ENCODE data around the gene SEZ6L2. TPM values are rescaled to one million over a fixed set of nuclear protein-coding genes. Genes with fewer than 3 reads are reported as not detected.
A peak's percentile ranks its signal among the peaks of the same experiment; 100 is the strongest.

Gene SEZ6L2
- total and polyA plus RNA-seq, 2 of the 8 experiments (the other 6 are each of a cell fraction or from before 2014, with no cell fraction given) = 43.5 to 47.7 TPM

- Histone ChIP-seq H4K5ac (ENCODE audit: insufficient read length, low read depth, low read length) (no peak overlapping the region), H4K20me1 (replicated peaks in 1 of 2; ENCODE audit: control insufficient read depth in 1 of 2, insufficient read depth in 2 of 2, low read length in 2 of 2) (peaks cover 0 to 5% of the 10 kb centered on the region in 2 experiments), H3K23ac (ENCODE audit: insufficient read length) (no peak overlapping the region), H2AK5ac (ENCODE audit: low read depth, low read length) (no peak overlapping the region), H4K91ac (replicated peaks; ENCODE audit: insufficient read length, low read length) (no peak overlapping the region), H2BK20ac (ENCODE audit: low read length) (no peak overlapping the region), H3K27me3 (replicated peaks in 1 of 4; ENCODE audit: control insufficient read depth in 3 of 4, extremely low read depth in 1 of 4, insufficient read depth in 3 of 4, low read length in 3 of 4) (no peaks in the 10 kb centered on the region), H3K27ac (ENCODE audit: low read depth, low read length) (no peak overlapping the region), H2BK12ac (ENCODE audit: low read depth, low read length) (no peak overlapping the region; the same call in 1 of the 2 replicates), H3K4me2 (ENCODE audit: insufficient read depth in 1 of 2, low read depth in 2 of 2, low read length in 2 of 2) (no peak overlapping the region), H2BK5ac (ENCODE audit: low read depth, low read length) (no peak overlapping the region), H3K79me2 (ENCODE audit: control insufficient read depth in 1 of 2, insufficient read depth in 2 of 2, low read length in 2 of 2) (no peaks in the 10 kb centered on the region), H2BK15ac (ENCODE audit: low read length) (no peak overlapping the region), H2AFZ (ENCODE audit: low read length) (no peak overlapping the region), H3K23me2 (ENCODE audit: low read depth, low read length) (no peaks in the 10 kb centered on the region), H3K14ac (ENCODE audit: insufficient read length) (no peak overlapping the region), H3K56ac (replicated peaks; ENCODE audit: insufficient read length, low read depth, low read length) (no peak overlapping the region), H3K36me3 (ENCODE audit: control insufficient read depth in 2 of 4, insufficient read depth in 4 of 4, low read length in 3 of 4) (no peaks in the 10 kb centered on the region; a peak in 2 of 8 replicates), H3K4me3 (ENCODE audit: extremely low read depth in 1 of 4, insufficient read depth in 2 of 4, low read depth in 3 of 4, low read length in 4 of 4) (no peak overlapping the region), H4K8ac (ENCODE audit: extremely low read depth, insufficient read depth, low read length) (peak overlapping the region; percentile 86), H2BK120ac (replicated peaks; ENCODE audit: low read depth, low read length) (no peak overlapping the region), H3K4me1 (replicated peaks in 1 of 4; ENCODE audit: control insufficient read depth in 3 of 4, insufficient read depth in 4 of 4, low read length in 3 of 4) (peaks cover 0 to 6% (median 2%) of the 10 kb centered on the region in 4 experiments; a peak in 3 of 7 replicates), H3K9ac (replicated peaks in 1 of 4; ENCODE audit: extremely low read depth in 1 of 4, low read depth in 3 of 4, low read length in 3 of 4) (no peak overlapping the region), H3K18ac (ENCODE audit: extremely low read depth, low read length) (no peak overlapping the region; the same call in 1 of the 2 replicates), H3K4ac (replicated peaks; ENCODE audit: insufficient read length, low read depth, low read length) (no peak overlapping the region), H3K79me1 (ENCODE audit: low read depth, low read length) (no peaks in the 10 kb centered on the region), H3K9me3 (ENCODE audit: insufficient read depth in 2 of 2, low read depth in 1 of 2, low read length in 1 of 2) (no peaks in the 10 kb centered on the region)
- TF ChIP-seq EZH2 (IDR thresholded peaks at IDR 0.05; ENCODE audit: low read depth, low read length, severe bottlenecking) (no peak), SIX5 (IDR thresholded peaks at IDR 0.05; ENCODE audit: low read depth, low read length) (no peak), RNF2 (IDR thresholded peaks at IDR 0.05; ENCODE audit: borderline replicate concordance, low read depth, low read length, missing control alignments, poor library complexity, severe bottlenecking) (no peak), YY1 (IDR thresholded peaks at IDR 0.05; ENCODE audit: low read depth, low read length) (no peak), SIRT6 (IDR thresholded peaks at IDR 0.05; ENCODE audit: low read length) (no peak), PHF8 (conservative IDR thresholded peaks at IDR 0.05; ENCODE audit: low read depth, low read length) (no peak), SIN3A (conservative IDR thresholded peaks at IDR 0.05 in 1 of 2, IDR thresholded peaks at IDR 0.05 in 1 of 2; ENCODE audit: low read depth in 1 of 2, low read length in 2 of 2) (no peak)
- ChIA-PET POLR2A (ENCODE audit: partially characterized antibody) (interaction anchor here (0.6 to 6.4 kb wide), 9 partner anchors 10 to 82 kb away, joined by 3 to 52 read pairs (median 5); partner anchors contain the start of genes ASPHD1, KCTD13, SEZ6L2 and TAOK2), CTCF (ENCODE audit: partially characterized antibody) (interaction anchor here (0.8 to 2.4 kb wide), 14 partner anchors 9 to 121 kb away, joined by 3 to 14 read pairs (median 3); partner anchors contain the start of genes ASPHD1, KCTD13 and MVP)
- no peak for FAIRE-seq
- 91% methylated on average over 15 of the region's 15 CpGs; no CpG with 5 or more reads in 1 of the 2 experiments for WGBS, 2 experiments (ENCODE audit: extremely low coverage in 1 of 2, insufficient coverage in 1 of 2, insufficient read length in 1 of 2, insufficient replicate concordance in 2 of 2, low coverage in 1 of 2, low lambda C conversion rate in 2 of 2, missing lambda C conversion rate in 1 of 2)
- peak in 1 of 2 experiments; percentile 52 for DNase-seq (ENCODE audit: low read depth in 1 of 2, low spot score in 2 of 2)
These were observed 12.3 kb upstream of the SEZ6L2 start for GRCh38 chr16:29911676-29912010.
